HG03565 (cell line): ENCODE measurements around the gene CHRM4.
A peak's percentile ranks its signal among the peaks of the same experiment; 100 is the strongest.

Experiments
- ATAC-seq: cut with Tn5 transposase; IDR thresholded peaks from one replicate; pipeline ENCODE4 v1.9.1; 2021; ENCODE audit warnings: mild to moderate bottlenecking, moderate library complexity; ENCODE audit not compliant: unreplicated experiment

CHRM4 gene

DNA sequence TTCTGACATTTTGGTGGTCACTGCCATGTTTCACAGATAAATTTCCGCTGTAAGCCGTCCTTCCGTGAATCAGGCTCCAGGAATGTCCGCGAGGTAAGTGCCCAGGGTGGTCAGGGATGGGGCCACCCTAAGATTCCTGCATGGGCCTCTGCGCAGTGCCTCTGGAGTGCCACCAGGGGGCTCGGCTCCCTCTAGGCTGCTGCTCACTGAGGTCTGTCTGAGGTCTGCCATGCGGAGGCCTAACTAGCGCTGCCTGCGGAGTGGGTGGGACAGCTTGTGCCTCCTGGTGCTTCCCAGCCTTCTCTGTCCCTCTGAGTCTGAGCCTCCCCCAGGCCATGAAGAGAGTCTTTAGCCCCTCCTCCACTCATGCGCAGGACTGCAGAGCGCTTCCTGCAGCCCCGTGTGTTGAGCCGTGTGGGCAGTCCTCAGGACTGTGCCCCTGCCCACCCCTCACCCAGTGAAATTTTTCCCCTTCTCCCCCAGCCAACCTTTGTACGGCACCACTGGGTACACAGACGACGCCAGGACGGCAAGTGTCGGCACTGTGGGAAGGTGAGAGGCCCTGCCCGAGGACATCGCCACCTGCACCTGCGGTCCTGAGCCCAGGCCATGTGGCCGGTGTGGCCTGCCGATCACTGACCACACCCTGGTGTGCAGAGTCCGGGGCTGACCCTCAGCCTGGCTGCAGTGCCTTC lies 22.0 kb downstream of the CHRM4 start:
- no peak for ATAC-seq

DNA sequence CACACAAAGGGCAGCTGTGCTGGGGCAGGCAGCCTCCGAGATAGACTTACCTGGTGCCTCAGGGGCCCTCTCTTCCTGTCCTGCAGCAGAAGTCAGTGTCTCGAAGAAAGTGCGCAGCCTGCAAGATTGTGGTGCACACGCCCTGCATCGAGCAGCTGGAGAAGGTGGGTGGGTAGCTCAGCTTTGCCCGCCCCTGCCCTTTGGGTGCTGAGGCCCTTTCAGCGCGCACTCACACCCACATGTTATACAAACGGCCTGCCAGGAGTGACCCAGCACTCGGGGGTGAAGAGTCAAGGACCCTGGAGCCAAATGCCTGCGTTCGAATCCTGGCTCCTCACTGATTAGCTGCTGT lies 23.7 kb downstream of the CHRM4 start:
- ATAC-seq = no peak

DNA sequence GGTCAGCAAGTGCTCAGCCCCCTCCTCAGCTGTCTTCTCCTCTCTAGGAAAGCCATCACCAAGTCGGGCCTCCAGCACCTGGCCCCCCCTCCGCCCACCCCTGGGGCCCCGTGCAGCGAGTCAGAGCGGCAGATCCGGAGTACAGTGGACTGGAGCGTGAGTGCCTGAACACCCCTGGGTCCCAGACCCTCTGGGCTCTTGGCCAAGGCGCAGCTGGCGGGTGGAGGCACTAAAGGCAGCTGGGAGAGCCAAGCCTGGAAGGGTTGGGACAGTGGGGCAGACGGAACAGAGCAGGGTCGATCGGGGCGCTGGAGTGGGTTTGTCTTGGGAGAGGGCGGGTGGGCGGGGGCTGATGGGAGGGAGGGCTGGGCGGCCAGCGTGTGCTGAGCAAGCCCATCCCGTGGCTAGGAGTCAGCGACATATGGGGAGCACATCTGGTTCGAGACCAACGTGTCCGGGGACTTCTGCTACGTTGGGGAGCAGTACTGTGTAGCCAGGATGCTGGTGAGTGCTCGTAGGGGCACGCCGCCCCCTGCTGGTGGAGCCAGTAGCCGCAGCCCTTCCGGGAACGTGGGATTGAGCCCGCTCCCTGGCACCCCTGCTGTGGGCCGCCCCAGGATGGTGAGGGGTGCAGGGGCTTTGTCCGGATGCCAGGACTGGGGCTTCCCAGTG lies 24.2 kb downstream of the CHRM4 start:
- ATAC-seq = peak; percentile 71

- no peak for ATAC-seq
Observed at GRCh38 chr11:46366661-46367161, 24.9 kb downstream of the CHRM4 start.

GRCh38 chr11:46366260-46366659 lies 25.3 kb downstream of the CHRM4 start:
- no peak for ATAC-seq

GRCh38 chr11:46364791-46365190 lies 26.8 kb downstream of the CHRM4 start:
- ATAC-seq = no peak

GRCh38 chr11:46364056-46364455 lies 27.5 kb downstream of the CHRM4 start:
- no peak for ATAC-seq

DNA sequence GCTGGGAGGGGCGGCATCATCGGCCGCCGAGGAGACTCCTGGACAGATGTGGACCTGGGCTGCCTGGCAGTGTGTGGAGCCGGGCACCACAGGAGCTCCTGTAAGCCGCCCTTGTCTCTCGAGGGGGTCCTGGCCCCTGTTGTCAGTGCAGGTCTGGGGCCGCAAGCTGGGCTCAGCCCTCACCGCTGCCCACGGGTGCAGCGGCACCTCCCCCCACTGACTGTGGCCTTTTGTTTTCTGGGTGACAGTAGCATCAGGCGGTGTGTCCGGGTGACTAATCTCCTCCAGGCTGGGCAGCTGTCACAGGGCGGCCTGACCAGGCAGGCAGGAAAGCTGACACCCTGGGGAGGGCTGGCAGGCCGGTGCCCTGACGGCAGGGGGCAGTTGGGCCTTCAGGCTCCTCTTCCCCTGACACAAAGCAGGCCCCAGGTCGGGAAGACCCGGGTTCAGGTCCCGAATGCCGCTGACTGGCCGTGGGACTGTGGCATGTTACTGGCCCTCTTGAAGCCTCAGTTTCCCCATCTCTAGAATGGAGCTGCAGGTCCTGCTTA lies 28.0 kb downstream of the CHRM4 start:
- no peak for ATAC-seq

DNA sequence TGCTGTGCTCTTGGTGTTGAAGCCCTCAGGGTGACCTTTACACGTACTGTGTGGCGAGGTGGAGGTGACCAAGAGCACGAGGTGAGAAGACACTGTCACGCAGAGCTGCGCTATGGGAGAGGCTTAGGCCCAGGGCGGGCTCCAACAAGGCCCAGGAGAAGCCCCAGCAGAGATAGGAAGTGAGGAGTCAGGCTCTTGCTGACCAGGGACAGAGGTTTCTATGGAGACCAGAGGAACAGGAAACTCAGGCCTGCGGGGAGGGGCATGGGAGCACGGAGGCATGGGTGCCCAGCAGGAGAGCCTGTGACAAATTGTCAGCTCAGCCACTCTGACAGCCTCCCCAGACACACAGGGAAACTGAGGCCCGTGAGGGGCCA lies 28.6 kb downstream of the CHRM4 start:
- ATAC-seq = no peak

GRCh38 chr11:46362156-46363030 lies 29.2 kb downstream of the CHRM4 start:
- ATAC-seq = no peak

GRCh38 chr11:46361283-46362155 lies 30.1 kb downstream of the CHRM4 start:
- peak; percentile 79 for ATAC-seq

GRCh38 chr11:46360878-46361277 lies 30.7 kb downstream of the CHRM4 start:
- peak; percentile 6 for ATAC-seq

GRCh38 chr11:46359953-46360352 lies 31.6 kb downstream of the CHRM4 start:
- no peak for ATAC-seq

DNA sequence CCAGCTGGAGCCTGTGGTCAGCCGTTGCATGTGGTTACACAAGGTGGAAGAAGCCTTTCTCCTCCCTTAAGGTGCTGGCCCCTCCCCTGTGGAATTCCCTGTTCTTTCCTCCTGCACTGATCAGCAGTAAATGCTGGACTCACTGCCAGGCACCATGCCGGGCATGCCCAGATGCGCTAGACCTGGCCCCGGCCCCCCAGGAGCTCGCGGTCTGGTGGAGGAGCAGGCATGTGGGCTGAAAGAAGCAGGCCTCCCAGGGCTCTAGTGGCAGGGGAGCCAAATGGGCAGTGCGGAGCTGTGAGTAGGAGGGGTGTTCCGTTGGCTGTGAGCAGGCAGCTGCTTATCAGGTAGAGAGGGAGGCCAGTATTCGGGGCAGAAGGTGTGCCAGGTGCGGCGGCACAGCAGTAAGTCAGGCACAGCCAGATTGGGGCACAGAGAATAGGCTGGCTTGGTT lies 34.1 kb downstream of the CHRM4 start:
- no peak for ATAC-seq

GRCh38 chr11:46356924-46357482 lies 34.6 kb downstream of the CHRM4 start:
- no peak for ATAC-seq

DNA sequence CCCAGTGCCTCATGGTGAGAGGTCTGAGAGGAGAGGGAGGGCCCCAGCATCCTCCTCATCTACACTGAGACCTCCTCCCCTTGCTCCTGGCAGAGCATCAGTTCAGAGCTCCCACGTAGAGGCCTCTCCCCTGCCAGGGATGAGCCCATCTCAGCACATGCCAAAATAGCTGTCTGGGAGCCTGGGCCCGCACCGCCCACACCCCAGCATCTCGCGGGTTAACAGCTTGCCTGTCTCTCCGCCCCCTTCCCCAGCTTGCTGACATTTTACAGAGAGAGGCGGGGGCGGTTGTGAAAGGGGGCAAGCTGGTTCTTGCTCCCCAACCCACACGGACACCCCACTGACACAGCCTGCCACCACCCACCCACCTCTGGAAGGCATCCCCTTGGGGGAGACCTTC lies 37.9 kb downstream of the CHRM4 start:
- no peak for ATAC-seq

- no peak for ATAC-seq
Observed at GRCh38 chr11:46352063-46352841, 39.3 kb downstream of the CHRM4 start.

DNA sequence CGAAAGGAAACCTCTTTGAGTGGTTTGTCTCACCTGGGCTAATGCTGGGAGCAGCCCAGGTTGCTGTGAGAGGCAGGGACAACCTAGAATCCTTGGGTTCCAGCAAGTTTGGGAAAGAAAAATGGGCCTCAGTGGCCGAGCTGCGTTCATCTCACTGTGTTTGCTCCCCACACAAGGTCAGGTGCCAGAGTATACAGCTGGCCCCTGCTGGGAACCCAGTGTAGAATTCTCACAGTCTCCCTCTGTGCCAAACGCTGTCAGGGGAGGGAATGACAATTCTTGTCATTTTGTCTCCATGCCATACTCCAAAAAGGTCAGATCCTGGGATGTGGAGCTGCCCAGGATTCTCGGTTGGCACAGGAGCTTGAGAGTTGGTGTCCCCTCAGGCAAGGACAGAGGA lies 40.0 kb downstream of the CHRM4 start:
- ATAC-seq = no peak

GRCh38 chr11:46351148-46351547 lies 40.4 kb downstream of the CHRM4 start:
- ATAC-seq = no peak
